HG02623 (cell line): ENCODE measurements around the gene DNAH10.

Experiments used
- ATAC-seq: cut with Tn5 transposase; IDR thresholded peaks from one replicate; pipeline ENCODE4 v1.9.1; 2021; ENCODE audit warnings: moderate library complexity; ENCODE audit not compliant: unreplicated experiment

The DNAH10 gene

GRCh38 chr12:123879691-123880090 lies 117.6 kb downstream of the DNAH10 start:
- no peak for ATAC-seq

- no peak for ATAC-seq
Observed at GRCh38 chr12:123882161-123882705, 120.1 kb downstream of the DNAH10 start.

- ATAC-seq, result no peak
Observed at GRCh38 chr12:123886258-123886657, 124.2 kb downstream of the DNAH10 start.

GRCh38 chr12:123886931-123887582 lies 125.0 kb downstream of the DNAH10 start:
- no peak for ATAC-seq

- ATAC-seq, result no peak
Observed at GRCh38 chr12:123888989-123889388, 126.9 kb downstream of the DNAH10 start.

GRCh38 chr12:123889848-123890535 lies 127.9 kb downstream of the DNAH10 start:
- no peak for ATAC-seq

GRCh38 chr12:123890536-123890902 lies 128.4 kb downstream of the DNAH10 start:
- ATAC-seq, result no peak

GRCh38 chr12:123891011-123891410 lies 128.9 kb downstream of the DNAH10 start:
- ATAC-seq, result no peak

GRCh38 chr12:123891516-123892179 lies 129.5 kb downstream of the DNAH10 start:
- no peak for ATAC-seq

- no peak for ATAC-seq
Observed at GRCh38 chr12:123892180-123892559, 130.1 kb downstream of the DNAH10 start.

GRCh38 chr12:123892853-123893252 lies 130.8 kb downstream of the DNAH10 start:
- ATAC-seq, result no peak

- no peak for ATAC-seq
Observed at GRCh38 chr12:123893276-123893675, 131.2 kb downstream of the DNAH10 start.

- no peak for ATAC-seq
Observed at GRCh38 chr12:123894823-123895345, 132.8 kb downstream of the DNAH10 start.

GRCh38 chr12:123895451-123895850 lies 133.3 kb downstream of the DNAH10 start:
- ATAC-seq, result no peak

GRCh38 chr12:123896767-123897166 lies 134.7 kb downstream of the DNAH10 start:
- ATAC-seq, result no peak

- no peak for ATAC-seq
Observed at GRCh38 chr12:123897221-123897620, 135.1 kb downstream of the DNAH10 start.

- ATAC-seq, result no peak
Observed at GRCh38 chr12:123898673-123899072, 136.6 kb downstream of the DNAH10 start.

GRCh38 chr12:123899368-123899767 lies 137.3 kb downstream of the DNAH10 start:
- no peak for ATAC-seq

- ATAC-seq, result no peak
Observed at GRCh38 chr12:123900871-123901376, 138.8 kb downstream of the DNAH10 start.

GRCh38 chr12:123902821-123903220 lies 140.7 kb downstream of the DNAH10 start:
- no peak for ATAC-seq

- ATAC-seq, result no peak
Observed at GRCh38 chr12:123903301-123904065, 141.4 kb downstream of the DNAH10 start.
